K562 (cell line): Measurements from ENCODE around the gene AFF3. TPM values are rescaled to one million over a fixed set of nuclear protein-coding genes. Genes with fewer than 3 reads are reported as not detected.

Source experiments
- ATAC-seq: fragments of 200-7000 bp; cut with Tn5 transposase; 3 replicates; pipeline ENCODE4 v1.9.1; 2020; ENCODE audit warnings: moderate library complexity
- BruUV-seq: library from RNA; stranded (reverse); fragments of 400-500 nt; replicated peaks from 2 replicates; lab custom pipeline; 2021; lab: Mats Ljungman, UMichigan
- CTCF ChIA-PET: fragments of 300-600 bp; formaldehyde crosslinking; extraction: SDS; loops from one replicate; lab custom pipeline; 2021; ENCODE audit warnings: low intra/inter-chr PET ratio; lab: Yijun Ruan, JAX
- POLR2A ChIA-PET: fragments of 300-600, 350-650 bp; sonication (Branson Sonifier 250); formaldehyde crosslinking; extraction: SDS; loops from one replicate; lab custom pipeline; 2021; ENCODE audit warnings: antibody characterized with exemption, inconsistent platforms; lab: Yijun Ruan, JAX
- DNase-seq, 4 experiments: peaks; one replicate each; pipeline versions ENCODE4 v3.0.0 to v3.0.0-alpha.2; 2011 to 2018; ENCODE audit warnings: low spot score in 3 of 4, mixed read lengths in 3 of 4; ENCODE audit errors: extremely low read depth in 1 of 4
- FAIRE-seq: peaks from 2 replicates; lab custom pipeline; 2011; peaks lifted over from hg19 to GRCh38; lab: Jason Lieb, UNC
- H2AFZ ChIP-seq: 2 replicates; pipeline ENCODE4 v1.6.0; 2011; ENCODE audit warnings: low read depth, low read length, control low read depth, inconsistent platforms
- H3K27ac ChIP-seq: fragments of 200-600 bp; 3 replicates; pipeline ENCODE4 v1.8.0; 2011; ENCODE audit warnings: low read depth, mild to moderate bottlenecking, control low read depth, inconsistent platforms, low read length, moderate library complexity, mixed read lengths; ENCODE audit errors: extremely low read depth
- H3K27me3 ChIP-seq, 2 experiments: fragments of 300-600 bp in 1 of 2; 2 replicates in 1 of 2; 3 replicates in 1 of 2; pipeline versions ENCODE4 v1.6.0 to v1.8.0; 2011; ENCODE audit warnings: inconsistent platforms in 2 of 2, low read length in 2 of 2, mild to moderate bottlenecking in 1 of 2, mixed read lengths in 1 of 2, moderate library complexity in 1 of 2; ENCODE audit not compliant: control insufficient read depth in 2 of 2, insufficient read depth in 2 of 2
- H3K36me3 ChIP-seq: fragments of 300-600 bp; 3 replicates; pipeline ENCODE4 v1.8.0; 2011; ENCODE audit warnings: mild to moderate bottlenecking, low read length, inconsistent platforms; ENCODE audit not compliant: control insufficient read depth, insufficient read depth
- H3K4me1 ChIP-seq, 2 experiments: fragments of 200-600 bp in 1 of 2; replicated peaks in 1 of 2; 2 replicates in 1 of 2; 3 replicates in 1 of 2; pipeline versions ENCODE4 v1.5.1 to v1.8.0; 2011; ENCODE audit warnings: inconsistent platforms in 2 of 2, low read length in 2 of 2, mild to moderate bottlenecking in 1 of 2, mixed read lengths in 1 of 2, moderate library complexity in 1 of 2; ENCODE audit not compliant: control insufficient read depth in 2 of 2, insufficient read depth in 2 of 2
- H3K4me2 ChIP-seq: 2 replicates; pipeline ENCODE4 v1.6.1; 2011; ENCODE audit warnings: low read length, control low read depth, inconsistent platforms, mixed read lengths; ENCODE audit not compliant: insufficient read depth
- H3K4me3 ChIP-seq: fragments of 200-600 bp; sonication (generic), shearing (Covaris generic); 2 replicates; pipeline ENCODE4 v1.5.1; 2016; ENCODE audit warnings: control low read depth, inconsistent platforms
- H3K79me2 ChIP-seq: fragments of 200-600 bp; 3 replicates; pipeline ENCODE4 v1.8.0; 2011; ENCODE audit warnings: low read length, inconsistent platforms; ENCODE audit not compliant: control insufficient read depth, insufficient read depth
- H3K9ac ChIP-seq, 2 experiments: 2 replicates each; pipeline versions ENCODE4 v1.6.0 to v1.6.1; 2011; ENCODE audit warnings: low read depth in 2 of 2, low read length in 2 of 2, control low read depth in 1 of 2, inconsistent platforms in 1 of 2, mild to moderate bottlenecking in 1 of 2, mixed read lengths in 1 of 2; ENCODE audit not compliant: insufficient read depth in 1 of 2
- H3K9me1 ChIP-seq: one replicate; pipeline ENCODE4 v1.6.0; 2011; ENCODE audit warnings: inconsistent platforms, mild to moderate bottlenecking, low read length, moderate library complexity; ENCODE audit not compliant: control insufficient read depth, insufficient read depth
- H3K9me3 ChIP-seq: replicated peaks from 2 replicates; pipeline ENCODE4 v1.5.1; 2011; ENCODE audit warnings: low read depth, low read length, inconsistent platforms; ENCODE audit not compliant: control insufficient read depth, insufficient read depth
- H4K20me1 ChIP-seq: replicated peaks from 2 replicates; pipeline ENCODE4 v1.6.1; 2011; ENCODE audit warnings: low read length, inconsistent platforms, mixed read lengths; ENCODE audit not compliant: control insufficient read depth, insufficient read depth
- CCNT2 ChIP-seq: IDR thresholded peaks from 2 replicates; pipeline ENCODE4 v1.6.1; 2011; ENCODE audit warnings: borderline replicate concordance, low read depth, mild to moderate bottlenecking, moderate library complexity, mixed read lengths, low read length; ENCODE audit not compliant: insufficient read length; ENCODE audit errors: extremely low read depth
- FOXP1 ChIP-seq: sonication (generic); formaldehyde crosslinking; IDR thresholded peaks from 2 replicates; pipeline ENCODE4 v1.8.0; 2022; ENCODE audit warnings: mild to moderate bottlenecking, missing genetic modification reagents
- HES1 ChIP-seq: fragments of 450-650 bp; IDR thresholded peaks from 2 replicates; pipeline ENCODE4 v1.6.1; 2016; ENCODE audit warnings: low read depth, mild to moderate bottlenecking, moderate library complexity
- KDM5B ChIP-seq: fragments of 200-600 bp; sonication (generic); IDR thresholded peaks from 2 replicates; pipeline ENCODE4 v1.6.1; 2012; ENCODE audit warnings: low read depth, mild to moderate bottlenecking, moderate library complexity, low read length, control low read depth, inconsistent platforms; ENCODE audit not compliant: insufficient replicate concordance
- NCOA4 ChIP-seq: fragments of 450-650 bp; IDR thresholded peaks from 2 replicates; pipeline ENCODE4 v1.6.1; 2018; ENCODE audit warnings: mild to moderate bottlenecking; ENCODE audit not compliant: partially characterized antibody
- RFX5 ChIP-seq: IDR thresholded peaks from 2 replicates; pipeline ENCODE4 v1.6.1; 2011; ENCODE audit warnings: low read depth, mild to moderate bottlenecking, improper control_type of control experiment, low read length
- TCF7 ChIP-seq: sonication (generic); IDR thresholded peaks from 2 replicates; pipeline ENCODE4 v1.6.1; 2016; ENCODE audit warnings: antibody characterized with exemption, borderline replicate concordance
- ZNF436 ChIP-seq: fragments of 250-450, 450-650 bp; sonication (Bioruptor Pico); formaldehyde crosslinking; IDR thresholded peaks from 2 replicates; pipeline ENCODE4 v1.7.0; 2020; ENCODE audit warnings: mild to moderate bottlenecking
- ZNF592 ChIP-seq: fragments of 450-650 bp; IDR thresholded peaks from 2 replicates; pipeline ENCODE4 v1.6.1; 2017; ENCODE audit warnings: antibody characterized with exemption, mild to moderate bottlenecking
- WGBS: fragments of 100-300 bp; shearing (Covaris generic); methylation state at CpG from one replicate; pipeline ENCODE4 v1.1.6; 2016; ENCODE audit warnings: low coverage, mixed read lengths; ENCODE audit not compliant: insufficient coverage; ENCODE audit errors: missing lambda C conversion rate; 5-methylcytosine and 5-hydroxymethylcytosine counted together
- in situ Hi-C: fragments of 300-500 bp; cut with MboI; formaldehyde crosslinking; loops from 4 replicates; pipeline ENCODE4 v1.15.0; 2018; ENCODE audit warnings: inconsistent platforms, mixed read lengths
- intact Hi-C: fragments of 100-400 bp; cut with micrococcal nuclease; formaldehyde crosslinking; loops from 2 replicates; pipeline ENCODE4 v1.14.2; 2022
- polyA plus RNA-seq, 8 experiments: library from polyadenylated mRNA; depleted of rRNA in 4 of 8; stranded (reverse) in 5 of 8; unstranded in 3 of 8; fragments of >200 nt; fragmentation: Nextera tagmentation in 2 of 8; fragmentation: Illumina TruSeq in 1 of 8; extraction: Ambion mirVana in 2 of 8; extraction: Trizol in 1 of 8; gene quantifications; 2 replicates each; pipeline versions ENCODE4 v1.2.1 to v1.2.3, GENCODE V29; 2011 to 2014; ENCODE audit warnings: inconsistent platforms in 1 of 8, missing spikeins in 1 of 8
- total RNA-seq, 7 experiments: library from RNA; depleted of rRNA in 6 of 7; stranded (reverse); fragments of >200 nt in 6 of 7; fragmentation: Illumina TruSeq in 2 of 7; extraction: Trizol in 2 of 7; gene quantifications; 2 replicates each; pipeline versions ENCODE4 v1.2.1 to v1.2.3, GENCODE V29; 2011 to 2021; ENCODE audit warnings: low replicate concordance in 1 of 7
- TF ChIP-seq, protein P1 (sequence below): sonication (generic); formaldehyde crosslinking; IDR thresholded peaks from 2 replicates; pipeline ENCODE4 v1.8.0; 2022; ENCODE audit warnings: mild to moderate bottlenecking, missing genetic modification reagents

The AFF3 gene
- total and polyA plus RNA-seq, 9 of the 15 experiments (the other 6 are each of a cell fraction or from before 2014, with no cell fraction given) = 0.02 to 0.11 TPM; not detected in 7

DNA sequence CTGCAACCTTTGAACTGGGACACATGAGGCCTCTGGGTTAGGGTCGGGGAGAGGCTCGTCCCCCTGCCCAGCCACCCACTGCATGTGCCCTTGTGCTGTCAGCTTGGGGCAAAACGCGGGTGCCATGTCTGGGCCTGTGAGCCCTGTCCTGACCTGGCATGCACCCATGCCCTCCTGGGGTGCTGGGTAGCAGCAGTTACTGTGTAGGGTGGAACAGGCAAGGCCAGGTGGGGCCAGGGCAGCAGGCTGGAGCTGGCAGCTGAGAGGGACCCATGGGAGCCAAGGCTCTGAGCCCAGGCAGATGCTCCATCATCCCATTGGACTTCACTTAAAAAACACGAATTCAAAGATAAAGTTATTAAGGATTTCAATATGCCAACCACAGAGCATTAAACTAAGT is 518.8 kb downstream of the AFF3 start:
- Histone ChIP-seq H3K9ac (no peak overlapping the region), H3K9me3 (no peaks in the 10 kb centered on the region), H3K27ac (no peak overlapping the region), H3K4me3 (no peak overlapping the region), H3K4me2 (no peak overlapping the region), H3K79me2 (no peaks in the 10 kb centered on the region), H2AFZ (no peak overlapping the region), H3K4me1 (no peaks in the 10 kb centered on the region), H3K9me1 (no peaks in the 10 kb centered on the region), H3K36me3 (no peaks in the 10 kb centered on the region), H4K20me1 (no peaks in the 10 kb centered on the region), H3K27me3 (peaks cover 4 to 33% of the 10 kb centered on the region in 2 experiments; a peak in 4 of 5 replicates)
- intact Hi-C loops = no loop called here
- in situ Hi-C loops = no loop called here
- ChIA-PET CTCF (no interaction called here), POLR2A (no interaction called here)
- 0% methylated on average over 1 of the region's 5 CpGs for WGBS
- BruUV-seq = no TSS peak
- no peak for FAIRE-seq
- TF ChIP-seq NCOA4 = no peak
- TF ChIP-seq TCF7 = no peak
- TF ChIP-seq FOXP1 (CRISPR knock-in tag) = no peak
- TF ChIP-seq ZNF592 = no peak
- TF ChIP-seq, protein P1, sequence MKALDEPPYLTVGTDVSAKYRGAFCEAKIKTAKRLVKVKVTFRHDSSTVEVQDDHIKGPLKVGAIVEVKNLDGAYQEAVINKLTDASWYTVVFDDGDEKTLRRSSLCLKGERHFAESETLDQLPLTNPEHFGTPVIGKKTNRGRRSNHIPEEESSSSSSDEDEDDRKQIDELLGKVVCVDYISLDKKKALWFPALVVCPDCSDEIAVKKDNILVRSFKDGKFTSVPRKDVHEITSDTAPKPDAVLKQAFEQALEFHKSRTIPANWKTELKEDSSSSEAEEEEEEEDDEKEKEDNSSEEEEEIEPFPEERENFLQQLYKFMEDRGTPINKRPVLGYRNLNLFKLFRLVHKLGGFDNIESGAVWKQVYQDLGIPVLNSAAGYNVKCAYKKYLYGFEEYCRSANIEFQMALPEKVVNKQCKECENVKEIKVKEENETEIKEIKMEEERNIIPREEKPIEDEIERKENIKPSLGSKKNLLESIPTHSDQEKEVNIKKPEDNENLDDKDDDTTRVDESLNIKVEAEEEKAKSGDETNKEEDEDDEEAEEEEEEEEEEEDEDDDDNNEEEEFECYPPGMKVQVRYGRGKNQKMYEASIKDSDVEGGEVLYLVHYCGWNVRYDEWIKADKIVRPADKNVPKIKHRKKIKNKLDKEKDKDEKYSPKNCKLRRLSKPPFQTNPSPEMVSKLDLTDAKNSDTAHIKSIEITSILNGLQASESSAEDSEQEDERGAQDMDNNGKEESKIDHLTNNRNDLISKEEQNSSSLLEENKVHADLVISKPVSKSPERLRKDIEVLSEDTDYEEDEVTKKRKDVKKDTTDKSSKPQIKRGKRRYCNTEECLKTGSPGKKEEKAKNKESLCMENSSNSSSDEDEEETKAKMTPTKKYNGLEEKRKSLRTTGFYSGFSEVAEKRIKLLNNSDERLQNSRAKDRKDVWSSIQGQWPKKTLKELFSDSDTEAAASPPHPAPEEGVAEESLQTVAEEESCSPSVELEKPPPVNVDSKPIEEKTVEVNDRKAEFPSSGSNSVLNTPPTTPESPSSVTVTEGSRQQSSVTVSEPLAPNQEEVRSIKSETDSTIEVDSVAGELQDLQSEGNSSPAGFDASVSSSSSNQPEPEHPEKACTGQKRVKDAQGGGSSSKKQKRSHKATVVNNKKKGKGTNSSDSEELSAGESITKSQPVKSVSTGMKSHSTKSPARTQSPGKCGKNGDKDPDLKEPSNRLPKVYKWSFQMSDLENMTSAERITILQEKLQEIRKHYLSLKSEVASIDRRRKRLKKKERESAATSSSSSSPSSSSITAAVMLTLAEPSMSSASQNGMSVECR (CRISPR knock-in tag) = no peak
- no peak for TF ChIP-seq ZNF436 (CRISPR knock-in tag)
- TF ChIP-seq HES1 = no peak
- TF ChIP-seq KDM5B = no peak
- no peak for TF ChIP-seq CCNT2
- no peak for TF ChIP-seq RFX5
- DNase-seq = no peak
- no peak for ATAC-seq
